Measurements from ENCODE around the gene FGF23.
"Not testable (repeated sequence)": the region's sequence is repeated elsewhere in the genome, so short reads cannot be mapped to it uniquely, and the experiment has no call there.

Gene FGF23

DNA sequence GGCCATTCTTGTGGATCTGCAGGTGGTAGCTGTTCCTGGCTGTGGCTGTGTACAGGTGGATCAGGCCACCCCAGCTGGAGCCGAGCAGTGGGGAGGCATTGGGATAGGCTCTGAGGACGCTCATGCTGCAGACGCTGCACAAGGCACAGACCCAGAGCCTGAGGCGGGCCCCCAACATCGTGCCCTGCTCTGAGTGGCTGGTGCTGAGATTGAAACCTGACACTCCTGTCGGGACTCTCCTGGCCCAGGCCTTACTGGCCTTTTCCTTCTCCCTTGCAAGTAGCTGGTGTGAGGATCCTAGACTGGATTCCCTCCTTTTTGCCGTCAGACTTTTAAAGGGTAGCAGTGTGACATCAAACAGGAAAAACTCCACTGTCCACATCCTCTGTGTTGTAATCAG, at the start of gene FGF23:
Gene FGF23, minus strand, starts transcription at position 308 of the 400 bp plus-strand sequence. Its CDS starts 130 bp downstream, at position 178.
- DNase-seq = no peak

DNA sequence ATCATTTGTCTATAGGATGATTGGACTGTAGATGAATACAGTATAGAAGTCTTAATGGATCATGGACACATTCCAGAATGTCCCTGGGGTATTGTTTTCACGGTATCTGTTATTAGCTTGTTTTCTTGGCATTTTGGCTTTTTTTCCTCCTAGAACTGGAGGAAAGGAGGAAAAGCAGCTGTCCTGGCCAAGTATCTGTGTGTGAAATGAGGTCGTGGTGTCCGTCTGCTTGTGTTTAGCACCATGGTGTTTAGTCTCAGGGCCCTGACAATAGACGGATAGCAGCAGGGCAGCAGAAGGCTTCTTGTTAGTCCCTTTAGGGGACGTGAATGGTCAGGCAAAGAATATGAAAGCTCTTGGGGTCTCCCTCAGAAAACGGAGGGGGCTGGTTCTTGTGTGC, 44.9 kb upstream of the FGF23 start:
- DNase-seq = no peak

- DNase-seq = no peak
These were observed 44.1 kb upstream of the FGF23 start for GRCh38 chr12:4423528-4424195.

DNA sequence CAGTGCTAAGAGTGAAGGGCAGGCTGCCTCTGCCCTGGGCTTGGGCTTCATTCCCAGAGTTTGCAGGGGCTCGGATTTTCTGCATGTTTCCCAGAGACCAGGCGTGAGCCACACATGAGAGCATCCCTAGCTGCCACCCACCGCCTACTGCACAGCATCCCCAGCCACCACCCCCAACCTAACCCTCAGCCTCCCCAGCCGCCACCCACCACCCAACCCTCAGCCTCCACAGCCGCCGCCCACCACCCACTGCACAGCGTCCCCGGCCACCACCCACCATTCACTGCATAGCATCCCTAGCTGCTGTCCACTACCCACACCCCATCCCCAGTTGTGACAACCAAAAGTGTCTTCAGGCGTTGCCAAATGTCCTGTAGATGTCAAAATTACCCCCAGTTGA, 43.5 kb upstream of the FGF23 start:
- DNase-seq = no peak

- DNase-seq = no peak
These were observed 42.1 kb upstream of the FGF23 start for GRCh38 chr12:4421590-4422031.

- DNase-seq = no peak
These were observed 40.7 kb upstream of the FGF23 start for GRCh38 chr12:4420138-4420670.

GRCh38 chr12:4418913-4419312, 39.4 kb upstream of the FGF23 start:
- DNase-seq = no peak

DNA sequence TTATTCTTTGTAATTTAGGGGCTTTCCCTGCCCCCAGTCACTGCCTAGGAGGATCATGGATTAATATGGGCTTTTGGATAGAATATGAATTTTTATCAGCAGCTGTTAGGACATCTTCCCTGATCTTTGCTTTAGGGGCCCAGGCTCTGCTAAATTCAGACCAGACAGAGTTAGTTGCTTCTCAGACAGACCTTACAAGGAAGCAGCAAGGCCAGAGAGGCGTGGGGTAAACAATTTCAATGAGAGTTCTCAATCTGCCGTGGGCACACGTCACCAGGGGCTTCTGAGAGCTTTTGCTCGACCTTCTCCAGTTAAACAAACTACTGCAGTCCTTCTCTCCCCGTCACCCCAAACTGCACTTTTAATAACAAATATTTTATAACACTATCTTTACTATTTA, 38.4 kb upstream of the FGF23 start:
- no peak for DNase-seq

- DNase-seq = no peak
These were observed 37.9 kb upstream of the FGF23 start for GRCh38 chr12:4417455-4417854.

DNA sequence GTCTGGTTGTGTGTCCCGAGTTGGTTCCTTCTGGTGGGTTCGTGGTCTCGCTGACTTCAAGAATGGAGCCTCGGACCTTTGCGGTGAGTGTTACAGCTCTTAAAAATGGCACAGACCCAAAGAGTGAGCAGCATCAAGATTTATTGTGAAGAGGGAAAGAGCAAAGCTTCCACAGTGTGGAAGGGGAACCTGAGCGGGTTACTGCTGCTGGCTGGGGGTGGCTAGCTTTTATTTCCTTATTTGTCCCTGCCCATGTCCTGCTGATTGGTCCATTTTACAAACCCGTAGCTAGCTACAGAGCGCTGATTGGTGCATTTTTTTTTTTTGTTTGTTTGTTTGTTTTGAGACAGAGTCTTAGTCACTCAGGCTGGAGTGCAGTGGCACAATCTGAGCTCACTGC, 36.8 kb upstream of the FGF23 start:
- DNase-seq = no peak

- DNase-seq = no peak
These were observed 33.0 kb upstream of the FGF23 start for GRCh38 chr12:4412465-4412864.

DNA sequence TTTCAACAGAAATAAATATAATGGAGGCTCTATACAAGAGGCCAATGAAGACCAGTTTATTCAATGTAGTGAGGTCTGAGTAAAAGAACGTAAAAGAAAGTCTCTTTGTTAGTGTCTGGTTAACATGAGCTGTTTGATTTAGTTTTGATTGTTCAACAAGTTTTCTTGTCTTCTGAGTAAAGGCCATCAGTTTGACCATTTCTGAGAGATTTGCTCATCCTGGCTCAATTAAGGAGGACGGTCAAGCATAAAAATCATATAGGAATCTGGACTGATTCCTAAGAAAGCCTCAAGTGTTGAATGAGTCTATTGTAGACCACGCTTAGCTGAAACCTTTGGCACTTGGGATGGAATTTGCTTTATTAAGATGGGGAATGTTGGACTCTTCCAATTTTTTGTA, 32.5 kb upstream of the FGF23 start:
- no peak for DNase-seq

DNA sequence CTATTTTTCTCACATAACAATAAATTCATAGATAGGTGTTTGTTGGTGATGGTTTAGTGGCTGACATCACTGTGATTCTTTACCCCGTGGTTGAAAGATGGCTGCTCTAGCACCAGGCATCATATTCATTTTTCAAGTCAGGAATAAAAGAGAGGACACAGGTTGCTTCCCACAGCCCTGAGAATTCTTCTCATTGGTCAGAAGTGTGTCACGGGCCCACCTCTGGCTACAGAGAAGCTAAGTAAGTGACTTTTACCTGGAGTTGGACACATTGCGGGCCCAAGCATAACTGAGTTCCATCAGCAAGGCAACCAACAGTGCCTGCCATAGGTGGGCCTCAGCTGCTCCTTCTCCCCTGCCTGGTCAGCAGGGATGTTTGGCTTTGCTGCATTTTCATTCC, 27.6 kb upstream of the FGF23 start:
- no peak for DNase-seq

- DNase-seq = not testable (repeated sequence)
These were observed 25.5 kb upstream of the FGF23 start for GRCh38 chr12:4404877-4405637.

GRCh38 chr12:4402996-4403395, 23.5 kb upstream of the FGF23 start:
- DNase-seq = no peak

GRCh38 chr12:4401117-4401516, 21.6 kb upstream of the FGF23 start:
- no peak for DNase-seq

- no peak for DNase-seq
These were observed 16.3 kb upstream of the FGF23 start for GRCh38 chr12:4395818-4396217.

GRCh38 chr12:4393211-4393610, 13.7 kb upstream of the FGF23 start:
- no peak for DNase-seq

DNA sequence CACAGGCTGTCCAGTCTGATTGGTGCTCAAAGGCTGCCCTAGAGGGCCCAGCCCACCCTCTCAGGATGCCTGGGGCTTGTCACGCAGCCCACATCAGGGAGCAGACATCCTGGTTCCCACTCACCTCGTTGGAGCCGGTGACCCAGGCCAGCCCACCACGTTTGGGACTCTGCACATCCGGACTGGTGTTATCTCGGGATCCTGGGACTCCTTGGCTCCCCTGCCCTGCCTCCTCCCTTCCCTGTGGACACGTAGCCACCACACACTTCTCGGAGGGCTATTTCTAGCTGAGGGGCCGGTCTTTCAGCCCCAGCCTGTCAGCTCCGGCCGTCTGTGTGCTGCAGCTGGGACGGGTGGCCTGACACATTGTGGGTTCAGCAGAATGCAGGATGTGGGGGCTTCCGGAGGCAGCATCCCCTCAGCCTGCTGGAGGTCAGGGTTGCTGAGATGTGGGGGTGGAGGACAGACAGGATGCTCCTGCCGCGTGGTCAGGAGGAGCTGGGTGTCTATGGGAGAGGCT, 12.8 kb upstream of the FGF23 start:
- no peak for DNase-seq

DNA sequence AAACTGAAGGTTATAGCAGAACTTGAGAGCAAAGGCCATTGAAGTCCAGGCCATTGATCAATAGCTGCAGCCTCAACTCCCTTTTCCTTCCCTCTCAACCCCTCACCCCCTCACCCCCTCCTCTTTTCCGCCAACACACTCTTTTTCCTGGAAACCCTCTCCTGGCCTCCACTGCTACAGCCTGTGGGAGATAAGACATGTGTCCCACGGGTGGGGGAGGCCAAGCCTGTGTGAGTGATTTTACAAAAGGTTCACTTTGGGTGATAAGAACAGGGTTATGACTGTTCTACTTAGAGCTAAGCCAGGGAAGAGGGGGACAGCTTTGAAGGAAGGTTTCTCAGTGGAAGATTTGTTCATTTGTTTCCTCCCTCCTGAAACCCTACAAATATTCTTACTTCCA, 9.2 kb upstream of the FGF23 start:
- DNase-seq = no peak

- DNase-seq = no peak
These were observed 8.5 kb upstream of the FGF23 start for GRCh38 chr12:4388032-4388431.

- no peak for DNase-seq
These were observed 8.1 kb upstream of the FGF23 start for GRCh38 chr12:4387607-4388006.

GRCh38 chr12:4386801-4387200, 7.3 kb upstream of the FGF23 start:
- no peak for DNase-seq

DNA sequence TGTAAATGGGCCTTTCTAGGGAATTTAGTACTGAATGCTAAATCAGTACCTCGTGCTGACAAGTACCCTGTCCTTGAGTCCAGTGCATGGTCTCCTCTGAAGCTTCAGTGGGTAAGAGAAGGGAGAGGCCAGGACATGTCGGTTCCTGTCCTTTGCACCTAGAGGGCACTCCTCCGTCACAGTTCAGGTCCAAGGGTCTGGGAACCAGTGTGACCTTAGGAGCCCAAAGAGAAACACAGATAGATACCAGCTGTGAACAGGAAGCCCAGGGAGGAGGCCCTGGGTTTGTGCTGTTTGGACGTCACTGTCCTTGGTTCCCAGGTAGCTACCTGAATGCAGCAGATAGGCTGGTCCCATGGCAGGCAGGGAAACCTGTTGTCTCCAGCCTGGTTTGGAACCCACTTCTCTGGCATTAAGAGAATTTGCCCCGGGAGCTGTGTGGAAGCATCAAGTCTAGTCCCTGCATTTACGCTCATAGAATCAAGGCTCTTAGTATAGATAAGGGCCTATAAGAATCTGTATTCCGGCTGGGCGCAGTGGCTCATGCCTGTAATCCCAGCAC, 3.9 kb upstream of the FGF23 start:
- DNase-seq = no peak

Measured in activated CD4-positive, CD25-positive, alpha-beta regulatory T cell treated with anti-CD3 and anti-CD28 coated beads, Interleukin-2, amount 50 U/mL, for 72 hours (primary cell).